ENCODE measurements around the gene CCDC9B.

Gene CCDC9B

GRCh38 chr15:40298216-40298935, 42.4 kb downstream of the CCDC9B start:
- H3K79me2 ChIP-seq (ENCODE audit: control insufficient read depth, insufficient read depth, low read length, poor library complexity) = no peaks in the 10 kb centered on the region
- no peak overlapping the region for H2AK5ac ChIP-seq (ENCODE audit: low read length)
- H2BK12ac ChIP-seq (ENCODE audit: low read length) = no peak overlapping the region
- peaks cover 8% of the 10 kb centered on the region for H3K79me1 ChIP-seq (ENCODE audit: low read length)
- H3K36me3 ChIP-seq (ENCODE audit: control insufficient read depth in 1 of 2, insufficient read depth in 2 of 2, low read length in 2 of 2) = no peaks in the 10 kb centered on the region
- H4K91ac ChIP-seq (ENCODE audit: low read depth, low read length) = no peak overlapping the region
- H3K9me3 ChIP-seq (ENCODE audit: insufficient read depth, low read depth, low read length) = peaks cover 6% of the 10 kb centered on the region
- H3K9ac ChIP-seq (ENCODE audit: low read length) = no peak overlapping the region
- no peak overlapping the region for H2BK5ac ChIP-seq (ENCODE audit: low read depth, low read length, poor library complexity)
- H3K4ac ChIP-seq (ENCODE audit: low read depth, low read length) = no peak overlapping the region
- no peak overlapping the region for H3K14ac ChIP-seq (ENCODE audit: low read length)
- H3K4me2 ChIP-seq (ENCODE audit: low read length) = no peak overlapping the region
- H4K8ac ChIP-seq (ENCODE audit: low read depth, low read length) = no peak overlapping the region
- H2BK120ac ChIP-seq (ENCODE audit: insufficient read depth, low read length, poor library complexity) = no peak overlapping the region
- H3K18ac ChIP-seq (ENCODE audit: low read length) = no peak overlapping the region
- no peak for DNase-seq
- peaks cover 26 to 38% of the 10 kb centered on the region in 2 experiments for H3K4me1 ChIP-seq (ENCODE audit: control insufficient read depth in 1 of 2, insufficient read depth in 2 of 2, low read length in 2 of 2)
- no peak overlapping the region for H3K4me3 ChIP-seq (ENCODE audit: low read depth, low read length)
- WGBS (ENCODE audit: extremely low coverage, insufficient coverage, insufficient read length) = no CpG with 5 or more reads among the region's 17 CpGs
- no peak overlapping the region for H3K23ac ChIP-seq (ENCODE audit: low read length)
- no peak overlapping the region for H3K27ac ChIP-seq (ENCODE audit: low read depth, low read length)
- no peak overlapping the region for H4K12ac ChIP-seq (ENCODE audit: low read depth, low read length)
- no peak overlapping the region for H2AFZ ChIP-seq (ENCODE audit: insufficient read depth, low read length, poor library complexity)
- no peaks in the 10 kb centered on the region for H3K27me3 ChIP-seq (ENCODE audit: insufficient read depth, low read length)

- Histone ChIP-seq H4K91ac (ENCODE audit: low read depth, low read length) (no peak overlapping the region), H2BK120ac (ENCODE audit: insufficient read depth, low read length, poor library complexity) (no peak overlapping the region), H3K79me1 (ENCODE audit: low read length) (peaks cover 8% of the 10 kb centered on the region), H3K18ac (ENCODE audit: low read length) (no peak overlapping the region), H3K4ac (ENCODE audit: low read depth, low read length) (no peak overlapping the region), H4K12ac (ENCODE audit: low read depth, low read length) (no peak overlapping the region), H3K9me3 (ENCODE audit: insufficient read depth, low read depth, low read length) (peaks cover 6% of the 10 kb centered on the region), H3K27me3 (ENCODE audit: insufficient read depth, low read length) (peaks cover under 1% of the 10 kb centered on the region), H3K4me1 (ENCODE audit: control insufficient read depth in 1 of 2, insufficient read depth in 2 of 2, low read length in 2 of 2) (peaks cover 24 to 35% of the 10 kb centered on the region in 2 experiments), H3K4me2 (ENCODE audit: low read length) (no peak overlapping the region), H3K4me3 (ENCODE audit: low read depth, low read length) (no peak overlapping the region), H3K23ac (ENCODE audit: low read length) (no peak overlapping the region), H2BK5ac (ENCODE audit: low read depth, low read length, poor library complexity) (no peak overlapping the region), H3K79me2 (ENCODE audit: control insufficient read depth, insufficient read depth, low read length, poor library complexity) (no peaks in the 10 kb centered on the region), H2AK5ac (ENCODE audit: low read length) (no peak overlapping the region), H3K36me3 (ENCODE audit: control insufficient read depth in 1 of 2, insufficient read depth in 2 of 2, low read length in 2 of 2) (no peaks in the 10 kb centered on the region), H3K14ac (ENCODE audit: low read length) (no peak overlapping the region), H3K27ac (ENCODE audit: low read depth, low read length) (no peak overlapping the region), H3K9ac (ENCODE audit: low read length) (no peak overlapping the region), H2AFZ (ENCODE audit: insufficient read depth, low read length, poor library complexity) (no peak overlapping the region), H2BK12ac (ENCODE audit: low read length) (no peak overlapping the region), H4K8ac (ENCODE audit: low read depth, low read length) (no peak overlapping the region)
- WGBS (ENCODE audit: extremely low coverage, insufficient coverage, insufficient read length) = no CpG with 5 or more reads among the region's 10 CpGs
- no peak for DNase-seq
Observed at GRCh38 chr15:40297356-40297755, 43.4 kb downstream of the CCDC9B start.

GRCh38 chr15:40296561-40297230, 44.0 kb downstream of the CCDC9B start:
- no peak overlapping the region for H3K4me3 ChIP-seq (ENCODE audit: low read depth, low read length)
- no peak overlapping the region for H4K91ac ChIP-seq (ENCODE audit: low read depth, low read length)
- peaks cover 18 to 29% of the 10 kb centered on the region in 2 experiments for H3K4me1 ChIP-seq (ENCODE audit: control insufficient read depth in 1 of 2, insufficient read depth in 2 of 2, low read length in 2 of 2)
- H3K4me2 ChIP-seq (ENCODE audit: low read length) = no peak overlapping the region
- no peak overlapping the region for H2BK12ac ChIP-seq (ENCODE audit: low read length)
- peak in 1 of 2 donors; percentile 44 for DNase-seq
- H3K4ac ChIP-seq (ENCODE audit: low read depth, low read length) = no peak overlapping the region
- no peak overlapping the region for H2BK120ac ChIP-seq (ENCODE audit: insufficient read depth, low read length, poor library complexity)
- H3K9ac ChIP-seq (ENCODE audit: low read length) = no peak overlapping the region
- no peaks in the 10 kb centered on the region for H3K36me3 ChIP-seq (ENCODE audit: control insufficient read depth in 1 of 2, insufficient read depth in 2 of 2, low read length in 2 of 2)
- H3K27me3 ChIP-seq (ENCODE audit: insufficient read depth, low read length) = peaks cover 7% of the 10 kb centered on the region
- no peak overlapping the region for H4K12ac ChIP-seq (ENCODE audit: low read depth, low read length)
- no peak overlapping the region for H2BK5ac ChIP-seq (ENCODE audit: low read depth, low read length, poor library complexity)
- no peak overlapping the region for H2AFZ ChIP-seq (ENCODE audit: insufficient read depth, low read length, poor library complexity)
- H3K14ac ChIP-seq (ENCODE audit: low read length) = no peak overlapping the region
- H3K79me1 ChIP-seq (ENCODE audit: low read length) = peaks cover 4% of the 10 kb centered on the region
- H3K23ac ChIP-seq (ENCODE audit: low read length) = no peak overlapping the region
- no peaks in the 10 kb centered on the region for H3K79me2 ChIP-seq (ENCODE audit: control insufficient read depth, insufficient read depth, low read length, poor library complexity)
- H2AK5ac ChIP-seq (ENCODE audit: low read length) = no peak overlapping the region
- no peak overlapping the region for H3K27ac ChIP-seq (ENCODE audit: low read depth, low read length)
- H4K8ac ChIP-seq (ENCODE audit: low read depth, low read length) = no peak overlapping the region
- no peak overlapping the region for H3K18ac ChIP-seq (ENCODE audit: low read length)
- peaks cover 7% of the 10 kb centered on the region for H3K9me3 ChIP-seq (ENCODE audit: insufficient read depth, low read depth, low read length)
- no CpG with 5 or more reads among the region's 5 CpGs for WGBS (ENCODE audit: extremely low coverage, insufficient coverage, insufficient read length)

GRCh38 chr15:40295877-40296560, 44.7 kb downstream of the CCDC9B start:
- peaks cover 8% of the 10 kb centered on the region for H3K9me3 ChIP-seq (ENCODE audit: insufficient read depth, low read depth, low read length)
- H3K79me1 ChIP-seq (ENCODE audit: low read length) = peaks cover 4% of the 10 kb centered on the region
- H2BK5ac ChIP-seq (ENCODE audit: low read depth, low read length, poor library complexity) = no peak overlapping the region
- no peak overlapping the region for H4K12ac ChIP-seq (ENCODE audit: low read depth, low read length)
- H2AFZ ChIP-seq (ENCODE audit: insufficient read depth, low read length, poor library complexity) = no peak overlapping the region
- no peak overlapping the region for H2BK12ac ChIP-seq (ENCODE audit: low read length)
- H2AK5ac ChIP-seq (ENCODE audit: low read length) = no peak overlapping the region
- peaks cover 17 to 26% of the 10 kb centered on the region in 2 experiments for H3K4me1 ChIP-seq (ENCODE audit: control insufficient read depth in 1 of 2, insufficient read depth in 2 of 2, low read length in 2 of 2)
- no CpG with 5 or more reads among the region's 12 CpGs for WGBS (ENCODE audit: extremely low coverage, insufficient coverage, insufficient read length)
- H3K27ac ChIP-seq (ENCODE audit: low read depth, low read length) = no peak overlapping the region
- no peak overlapping the region for H3K4ac ChIP-seq (ENCODE audit: low read depth, low read length)
- no peak overlapping the region for H3K18ac ChIP-seq (ENCODE audit: low read length)
- no peak overlapping the region for H3K9ac ChIP-seq (ENCODE audit: low read length)
- no peak overlapping the region for H3K23ac ChIP-seq (ENCODE audit: low read length)
- H3K4me3 ChIP-seq (ENCODE audit: low read depth, low read length) = no peak overlapping the region
- H3K79me2 ChIP-seq (ENCODE audit: control insufficient read depth, insufficient read depth, low read length, poor library complexity) = no peaks in the 10 kb centered on the region
- H4K91ac ChIP-seq (ENCODE audit: low read depth, low read length) = no peak overlapping the region
- no peak overlapping the region for H2BK120ac ChIP-seq (ENCODE audit: insufficient read depth, low read length, poor library complexity)
- H3K14ac ChIP-seq (ENCODE audit: low read length) = no peak overlapping the region
- H3K27me3 ChIP-seq (ENCODE audit: insufficient read depth, low read length) = peaks cover 14% of the 10 kb centered on the region
- no peak overlapping the region for H4K8ac ChIP-seq (ENCODE audit: low read depth, low read length)
- no peaks in the 10 kb centered on the region for H3K36me3 ChIP-seq (ENCODE audit: control insufficient read depth in 1 of 2, insufficient read depth in 2 of 2, low read length in 2 of 2)
- peak; percentile 35 to 66 for DNase-seq
- H3K4me2 ChIP-seq (ENCODE audit: low read length) = no peak overlapping the region

All from trophoblast cell (in vitro differentiated cells and primary cell).